ENCODE data around the gene GPATCH8. TPM values are rescaled to one million over a fixed set of nuclear protein-coding genes. Genes with fewer than 3 reads are reported as not detected.

GPATCH8 gene
- total and polyA plus RNA-seq, 2 of the 8 experiments (the other 6 are each of a cell fraction or from before 2014, with no cell fraction given) = 20.5 to 58.1 TPM

GRCh38 chr17:44361292-44362260, 141.6 kb downstream of the GPATCH8 start:
- DNase-seq (ENCODE audit: low read depth in 1 of 2, low spot score in 2 of 2) (no peak), FAIRE-seq (no peak)
- Histone ChIP-seq H3K23me2 (ENCODE audit: low read depth, low read length) (peaks cover 2% of the 10 kb centered on the region; the same call in 1 of the 2 replicates), H2BK5ac (ENCODE audit: low read depth, low read length) (peak overlapping the region; percentile 38; the same call in 1 of the 2 replicates), H3K4ac (replicated peaks; ENCODE audit: insufficient read length, low read depth, low read length) (no peak overlapping the region), H4K5ac (ENCODE audit: insufficient read length, low read depth, low read length) (no peak overlapping the region), H3K79me2 (ENCODE audit: control insufficient read depth in 1 of 2, insufficient read depth in 2 of 2, low read length in 2 of 2) (peaks cover 0 to 7% of the 10 kb centered on the region in 2 experiments; a peak in 1 of 4 replicates), H2BK20ac (ENCODE audit: low read length) (no peak overlapping the region), H3K14ac (ENCODE audit: insufficient read length) (no peak overlapping the region), H3K18ac (ENCODE audit: extremely low read depth, low read length) (no peak overlapping the region; the same call in 1 of the 2 replicates), H3K56ac (replicated peaks; ENCODE audit: insufficient read length, low read depth, low read length) (no peak overlapping the region), H2AFZ (ENCODE audit: low read length) (no peak overlapping the region), H4K91ac (replicated peaks; ENCODE audit: insufficient read length, low read length) (no peak overlapping the region), H2BK120ac (replicated peaks; ENCODE audit: low read depth, low read length) (no peak overlapping the region), H3K9me3 (ENCODE audit: insufficient read depth in 2 of 2, low read depth in 1 of 2, low read length in 1 of 2) (no peaks in the 10 kb centered on the region), H3K27me3 (replicated peaks in 1 of 4; ENCODE audit: control insufficient read depth in 3 of 4, extremely low read depth in 1 of 4, insufficient read depth in 3 of 4, low read length in 3 of 4) (no peaks in the 10 kb centered on the region), H3K36me3 (ENCODE audit: control insufficient read depth in 2 of 4, insufficient read depth in 4 of 4, low read length in 3 of 4) (peaks cover 0 to 6% (median 1%) of the 10 kb centered on the region in 4 experiments; a peak in 1 of 8 replicates), H3K4me1 (replicated peaks in 1 of 4; ENCODE audit: control insufficient read depth in 3 of 4, insufficient read depth in 4 of 4, low read length in 3 of 4) (peaks cover 9 to 23% (median 18%) of the 10 kb centered on the region in 4 experiments), H3K79me1 (ENCODE audit: low read depth, low read length) (peaks cover 12% of the 10 kb centered on the region), H2AK5ac (ENCODE audit: low read depth, low read length) (no peak overlapping the region), H3K9ac (replicated peaks in 1 of 4; ENCODE audit: extremely low read depth in 1 of 4, low read depth in 3 of 4, low read length in 3 of 4) (no peak overlapping the region), H3K27ac (ENCODE audit: low read depth, low read length) (no peak overlapping the region), H3K23ac (ENCODE audit: insufficient read length) (no peak overlapping the region), H3K4me2 (ENCODE audit: insufficient read depth in 1 of 2, low read depth in 2 of 2, low read length in 2 of 2) (peak overlapping the region; percentile 52 to 79), H2BK12ac (ENCODE audit: low read depth, low read length) (peak overlapping the region; percentile 6; the same call in 1 of the 2 replicates), H2BK15ac (ENCODE audit: low read length) (peak overlapping the region; percentile 18; the same call in 1 of the 2 replicates), H3K4me3 (ENCODE audit: extremely low read depth in 1 of 4, insufficient read depth in 2 of 4, low read depth in 3 of 4, low read length in 4 of 4) (peak overlapping the region in 3 of 4 experiments; percentile 3 to 100 (median 15); a peak in 5 of 8 replicates), H4K8ac (ENCODE audit: extremely low read depth, insufficient read depth, low read length) (no peak overlapping the region), H4K20me1 (replicated peaks in 1 of 2; ENCODE audit: control insufficient read depth in 1 of 2, insufficient read depth in 2 of 2, low read length in 2 of 2) (peaks cover 3 to 23% of the 10 kb centered on the region in 2 experiments)
- TF ChIP-seq SP1 (IDR thresholded peaks at IDR 0.05; ENCODE audit: low read depth, low read length) = no peak
- TF ChIP-seq CTBP2 (IDR thresholded peaks at IDR 0.05; ENCODE audit: borderline replicate concordance, insufficient read depth, insufficient read length, low read length) = no peak
- ChIA-PET POLR2A (ENCODE audit: partially characterized antibody) (interaction anchor here (1.1 to 3.8 kb wide), 14 partner anchors 8 to 170 kb away, joined by 3 to 15 read pairs (median 4); partner anchors contain the start of gene GPATCH8), CTCF (ENCODE audit: partially characterized antibody) (interaction anchor here (0.7 to 10.1 kb wide), 12 partner anchors 10 to 419 kb away, joined by 3 to 177 read pairs (median 4); partner anchors contain the start of gene GRN)
- WGBS, 2 experiments (ENCODE audit: extremely low coverage in 1 of 2, insufficient coverage in 1 of 2, insufficient read length in 1 of 2, insufficient replicate concordance in 2 of 2, low coverage in 1 of 2, low lambda C conversion rate in 2 of 2, missing lambda C conversion rate in 1 of 2) = 55% methylated on average over 9 of the region's 11 CpGs; no CpG with 5 or more reads in 1 of the 2 experiments

Measured in H1 (cell line).